OCI-LY7 (cell line): ENCODE measurements around the gene AK4. TPM values are rescaled to one million over a fixed set of nuclear protein-coding genes. Genes with fewer than 3 reads are reported as not detected.

ENCODE experiments used
- BruUV-seq: library from RNA; stranded (reverse); fragments of 400-500 nt; replicated peaks from 2 replicates; lab custom pipeline; 2021; lab: Mats Ljungman, UMichigan
- CTCF ChIA-PET: fragments of 300-600 bp; sonication (Branson Sonifier 250); formaldehyde crosslinking; loops from one replicate; lab custom pipeline; 2022; ENCODE audit warnings: antibody characterized with exemption; ENCODE audit not compliant: unreplicated experiment; lab: Charles Lee
- POLR2A ChIA-PET: fragments of 300-600 bp; sonication (Branson Sonifier 250); formaldehyde crosslinking; loops from one replicate; lab custom pipeline; 2022; ENCODE audit warnings: antibody characterized with exemption; lab: Charles Lee
- DNase-seq: peaks from one replicate; pipeline ENCODE4 v3.0.0-alpha.2; 2015; ENCODE audit warnings: low spot score
- H2AFZ ChIP-seq: fragments of 200-600 bp; sonication (generic), shearing (Covaris generic); 2 replicates; pipeline ENCODE4 v1.6.1; 2014; ENCODE audit warnings: mild to moderate bottlenecking, antibody characterized with exemption, low read length, moderate library complexity
- H3K27ac ChIP-seq: fragments of 200-600 bp; sonication (generic); 2 replicates; pipeline ENCODE4 v1.5.1; 2014; ENCODE audit warnings: mixed run types, low read depth, mild to moderate bottlenecking, moderate library complexity, low read length, inconsistent platforms; ENCODE audit not compliant: poor library complexity, severe bottlenecking
- H3K36me3 ChIP-seq: fragments of 200-600 bp; sonication (generic); 2 replicates; pipeline ENCODE4 v1.6.1; 2014; ENCODE audit warnings: mild to moderate bottlenecking, antibody characterized with exemption, low read length, moderate library complexity, mixed read lengths; ENCODE audit not compliant: insufficient read depth
- H3K4me1 ChIP-seq: fragments of 200-600 bp; sonication (generic); 2 replicates; pipeline ENCODE4 v1.5.1; 2014; ENCODE audit warnings: mild to moderate bottlenecking, low read length; ENCODE audit not compliant: insufficient read depth, poor library complexity, severe bottlenecking
- H3K4me2 ChIP-seq: fragments of 200-600 bp; sonication (generic); 2 replicates; pipeline ENCODE4 v1.6.1; 2014; ENCODE audit warnings: mild to moderate bottlenecking, low read length
- H3K4me3 ChIP-seq: fragments of 200-600 bp; sonication (generic); 2 replicates; pipeline ENCODE4 v1.5.1; 2014; ENCODE audit warnings: mild to moderate bottlenecking, low read depth, low read length; ENCODE audit not compliant: poor library complexity, severe bottlenecking
- H3K79me2 ChIP-seq: fragments of 200-600 bp; sonication (generic); 2 replicates; pipeline ENCODE4 v1.6.1; 2016; ENCODE audit warnings: low read depth, mild to moderate bottlenecking, low read length, moderate library complexity, mixed read lengths; ENCODE audit not compliant: insufficient read depth
- H3K9me2 ChIP-seq: fragments of 200-600 bp; sonication (generic); 2 replicates; pipeline ENCODE4 v1.6.1; 2016; ENCODE audit warnings: mild to moderate bottlenecking, low read length, mixed read lengths; ENCODE audit not compliant: insufficient read depth
- H3K9me3 ChIP-seq: fragments of 200-600 bp; sonication (generic); 2 replicates; pipeline ENCODE4 v1.6.1; 2014; ENCODE audit warnings: mild to moderate bottlenecking, mixed run types, low read length, mixed read lengths
- H4K20me1 ChIP-seq: fragments of 200-600 bp; sonication (generic); 2 replicates; pipeline ENCODE4 v1.6.1; 2014; ENCODE audit warnings: mild to moderate bottlenecking, antibody characterized with exemption, low read length, moderate library complexity, mixed read lengths; ENCODE audit not compliant: insufficient read depth
- CTCF ChIP-seq: fragments of 200-600 bp; sonication (generic); conservative IDR thresholded peaks from 2 replicates; pipeline ENCODE4 v1.5.1; 2014; ENCODE audit warnings: mild to moderate bottlenecking, antibody characterized with exemption, low read length, moderate library complexity, mixed read lengths
- EZH2phosphoT487 ChIP-seq: fragments of 200-600 bp; sonication (generic); IDR thresholded peaks from 2 replicates; pipeline ENCODE4 v1.6.1; 2018; ENCODE audit warnings: low read depth, borderline replicate concordance, mild to moderate bottlenecking, mixed run types, antibody characterized with exemption, low read length, moderate library complexity, mixed read lengths
- intact Hi-C: fragments of 100-400 bp; cut with micrococcal nuclease; formaldehyde crosslinking; loops from one replicate; pipeline ENCODE4 v1.10.0; 2022; ENCODE audit not compliant: unreplicated experiment
- total RNA-seq, 2 experiments: library from RNA; depleted of rRNA in 1 of 2; stranded (reverse); fragments of >200 nt in 1 of 2; shearing (Covaris generic) in 1 of 2; gene quantifications; 2 replicates each; pipeline ENCODE4 v1.2.3, GENCODE V29; 2014 to 2022

Gene AK4
- total RNA-seq, 2 experiments from 2014 or later, result 0.16 to 1.4 TPM

GRCh38 chr1:65105596-65105995 is 42.4 kb upstream of the AK4 start:
- no peak for DNase-seq
- CTCF ChIA-PET, result no interaction called here
- intact Hi-C loops, result no loop called here
- Histone ChIP-seq H3K27ac (no peak overlapping the region), H4K20me1 (no peaks in the 10 kb centered on the region), H2AFZ (no peak overlapping the region), H3K36me3 (no peaks in the 10 kb centered on the region), H3K4me1 (no peaks in the 10 kb centered on the region), H3K4me3 (no peak overlapping the region), H3K79me2 (no peaks in the 10 kb centered on the region), H3K4me2 (no peak overlapping the region), H3K9me3 (no peaks in the 10 kb centered on the region), H3K9me2 (no peaks in the 10 kb centered on the region)
- POLR2A ChIA-PET, result no interaction called here
- BruUV-seq, result no TSS peak
- TF ChIP-seq EZH2phosphoT487 (no peak), CTCF (no peak)

GRCh38 chr1:65108025-65108642 is 39.9 kb upstream of the AK4 start:
- no peaks in the 10 kb centered on the region for H3K9me2 ChIP-seq
- H3K9me3 ChIP-seq, result no peaks in the 10 kb centered on the region
- BruUV-seq, result no TSS peak
- H3K4me1 ChIP-seq, result no peaks in the 10 kb centered on the region
- H3K36me3 ChIP-seq, result no peaks in the 10 kb centered on the region
- H2AFZ ChIP-seq, result no peak overlapping the region
- POLR2A ChIA-PET, result interaction anchor here (0.5 to 0.6 kb wide), 2 partner anchors 19 to 319 kb away, joined by 4 read pairs; no protein-coding TSS in a partner anchor
- no peaks in the 10 kb centered on the region for H4K20me1 ChIP-seq
- CTCF ChIA-PET, result no interaction called here
- no peak for TF ChIP-seq CTCF
- TF ChIP-seq EZH2phosphoT487, result no peak
- H3K27ac ChIP-seq, result no peak overlapping the region
- DNase-seq, result no peak
- H3K4me3 ChIP-seq, result no peak overlapping the region
- H3K79me2 ChIP-seq, result no peaks in the 10 kb centered on the region
- H3K4me2 ChIP-seq, result no peak overlapping the region
- intact Hi-C loops, result no loop called here

DNA sequence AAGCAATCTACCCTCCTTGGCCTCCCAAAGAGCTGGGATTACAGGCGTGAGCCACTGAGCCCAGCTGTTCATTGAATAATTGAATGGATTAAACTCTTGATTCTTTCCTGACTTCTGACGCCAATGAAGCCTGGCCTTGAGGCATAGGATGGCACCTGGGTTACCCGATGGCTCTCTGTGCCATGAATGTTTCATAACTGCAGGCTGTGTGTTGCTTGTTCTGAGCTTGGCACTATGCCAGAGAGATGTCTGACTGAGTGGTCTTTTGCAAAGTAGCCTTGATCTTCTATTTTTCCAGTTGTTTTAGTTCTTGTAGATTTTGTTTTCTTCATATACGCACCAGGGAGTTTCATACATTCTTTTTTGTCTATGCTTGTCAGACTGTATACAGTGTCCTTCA is 38.5 kb upstream of the AK4 start:
- DNase-seq, result no peak
- Histone ChIP-seq H3K9me3 (no peaks in the 10 kb centered on the region), H4K20me1 (no peaks in the 10 kb centered on the region), H3K79me2 (no peaks in the 10 kb centered on the region), H3K4me2 (no peak overlapping the region), H2AFZ (no peak overlapping the region), H3K27ac (no peak overlapping the region), H3K4me1 (no peaks in the 10 kb centered on the region), H3K4me3 (no peak overlapping the region), H3K36me3 (no peaks in the 10 kb centered on the region), H3K9me2 (no peaks in the 10 kb centered on the region)
- ChIA-PET CTCF (no interaction called here), POLR2A (no interaction called here)
- TF ChIP-seq CTCF, result no peak
- TF ChIP-seq EZH2phosphoT487, result no peak
- BruUV-seq, result no TSS peak
- intact Hi-C loops, result no loop called here
